ENCODE measurements around the gene SDR9C7. TPM values are rescaled to one million over a fixed set of nuclear protein-coding genes. Genes with fewer than 3 reads are reported as not detected.

The SDR9C7 gene
- total RNA-seq, result 0.38 TPM

DNA sequence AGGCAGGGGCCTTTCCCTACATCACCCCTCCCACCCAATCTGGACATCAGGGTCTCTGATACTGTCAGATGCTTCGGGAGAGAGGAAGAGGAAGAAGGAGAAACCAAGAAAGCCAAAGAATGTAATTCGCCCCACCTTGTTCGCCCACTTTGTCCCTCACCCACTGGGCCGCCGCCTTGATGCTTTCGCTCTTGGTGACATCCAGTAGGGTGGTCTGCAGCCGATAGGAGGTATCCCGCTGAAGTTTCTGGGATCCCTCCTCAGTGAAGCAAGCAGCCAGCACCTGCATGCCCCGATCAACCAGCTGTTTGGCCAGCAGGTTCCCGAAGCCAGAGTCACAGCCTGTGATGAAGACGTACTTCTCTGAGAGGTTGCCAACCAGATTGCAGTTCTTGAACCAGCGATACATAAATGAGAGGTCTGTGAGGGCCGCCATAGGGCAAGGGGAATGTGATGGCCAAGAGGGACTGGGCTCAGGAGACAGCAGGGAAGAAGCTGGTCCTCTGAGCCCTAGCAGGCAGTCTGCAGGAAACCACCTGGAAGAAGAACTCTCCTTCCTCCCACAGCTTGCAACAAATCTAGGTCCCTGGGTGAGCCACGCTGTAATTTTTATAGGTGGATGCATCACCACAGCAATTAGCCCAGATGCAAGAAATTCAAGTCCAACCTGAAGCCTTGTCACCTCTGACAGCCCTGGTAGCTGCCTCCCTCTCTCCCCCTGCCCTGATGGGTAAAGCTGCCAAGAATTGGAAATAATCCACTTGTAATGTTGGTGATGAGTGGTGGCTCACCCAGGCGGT, at the start of gene SDR9C7:
Gene SDR9C7, minus strand, starts transcription at position 583 of the 800 bp plus-strand sequence. Its CDS starts 147 bp downstream, at position 436.

GRCh38 chr12:56957229-56958052, 23.2 kb upstream of the SDR9C7 start, which contains the start of gene RDH16:
Gene RDH16 (minus strand): TSS chr12:56957608. CDS start chr12:56957462, 146 bp downstream.

Other genes starting within 250 kb of the SDR9C7 start
- gene PTGES3, start 246.1 kb downstream of the SDR9C7 start, total RNA-seq, result 125 TPM
- gene NACA, start 209.1 kb downstream of the SDR9C7 start, total RNA-seq, result 924 TPM
- 32.1 TPM for gene PRIM1, start 182.1 kb downstream of the SDR9C7 start, total RNA-seq
- 0.93 TPM for gene HSD17B6, start 171.1 kb downstream of the SDR9C7 start, total RNA-seq
- 1.0 TPM for gene RDH16, start 23.2 kb upstream of the SDR9C7 start, total RNA-seq
- 11.5 TPM for gene ZBTB39, start 72.1 kb upstream of the SDR9C7 start, total RNA-seq
- 0.93 TPM for gene TAC3, start 82.1 kb upstream of the SDR9C7 start, total RNA-seq
- not detected for gene MYO1A, start 115.7 kb upstream of the SDR9C7 start, total RNA-seq
- 16.1 TPM for gene NEMP1, start 144.4 kb upstream of the SDR9C7 start, total RNA-seq
- gene NAB2, start 154.7 kb upstream of the SDR9C7 start, total RNA-seq, result 26.2 TPM
- 49.9 TPM for gene STAT6, start 177.0 kb upstream of the SDR9C7 start, total RNA-seq
- gene LRP1, start 194.1 kb upstream of the SDR9C7 start, total RNA-seq, result 254 TPM
- gene LRP1-AS, start 213.2 kb upstream of the SDR9C7 start, total RNA-seq, result 3.4 TPM